ENCODE results near the gene SH3PXD2B.

The SH3PXD2B gene

DNA sequence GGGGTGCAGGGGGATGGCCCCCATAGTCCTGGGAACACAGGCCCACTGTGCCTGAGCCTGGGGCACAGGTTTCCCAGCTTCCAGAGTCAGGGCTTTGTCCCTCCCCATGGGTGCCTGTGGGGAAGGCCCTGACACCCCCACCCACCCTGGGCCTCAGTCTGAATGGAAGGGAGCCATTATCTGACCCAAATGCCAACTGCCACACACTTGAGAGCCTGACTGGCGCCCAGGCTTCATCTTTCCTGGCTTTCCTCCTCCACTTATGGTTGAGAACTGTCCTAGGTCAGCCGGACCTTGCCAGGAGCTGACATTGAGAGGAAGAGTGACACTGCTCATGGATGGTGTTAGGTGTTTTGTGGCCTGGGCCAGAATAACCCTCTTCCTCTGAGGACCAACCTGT lies 24.0 kb downstream of the SH3PXD2B start:
- FAIRE-seq (no peak), DNase-seq (ENCODE audit: insufficient read length) (no peak)
- no peak for TF ChIP-seq POLR2A (IDR thresholded peaks at IDR 0.05; ENCODE audit: low read depth, low read length)
- no peak for TF ChIP-seq TAF1 (IDR thresholded peaks at IDR 0.05; ENCODE audit: borderline replicate concordance, low read depth, low read length)
- no peak for TF ChIP-seq POLR2AphosphoS5 (IDR thresholded peaks at IDR 0.05; ENCODE audit: low read depth, low read length)

DNA sequence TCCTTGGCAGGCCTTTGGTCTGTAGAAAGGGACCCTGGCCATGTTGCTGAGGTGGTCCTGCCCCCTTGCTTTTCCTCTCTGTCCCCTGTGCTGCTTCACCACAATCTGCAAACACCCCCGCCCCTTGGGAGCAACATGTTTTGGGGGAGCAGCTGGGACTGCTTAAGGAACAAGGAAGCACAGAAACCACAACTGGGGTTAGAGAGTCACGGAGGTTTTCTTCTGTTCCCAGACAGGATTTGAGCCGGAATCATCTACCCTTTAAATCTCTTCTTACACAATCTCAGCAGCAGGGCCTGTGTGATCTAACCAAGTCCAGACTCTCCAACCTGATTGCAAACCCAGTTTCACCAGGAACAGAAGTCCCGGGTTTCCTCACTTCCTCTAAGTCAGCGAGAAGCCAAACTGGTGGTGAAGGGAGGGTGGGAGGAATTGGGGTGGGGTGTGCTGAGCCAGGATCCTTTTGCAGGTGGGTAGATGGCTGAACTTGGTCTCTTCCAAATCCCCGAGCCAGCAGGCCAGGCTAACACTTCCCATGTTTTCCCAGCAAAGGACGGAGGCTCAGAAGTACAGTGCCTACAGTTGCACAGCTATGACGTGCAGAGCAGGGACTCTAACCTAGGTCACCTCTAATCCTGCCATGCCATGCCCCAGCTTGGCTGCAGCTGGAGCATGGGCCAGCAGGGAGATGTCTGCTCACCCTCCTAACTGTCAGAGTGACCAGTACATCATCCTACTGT lies 25.0 kb downstream of the SH3PXD2B start:
- no peak for FAIRE-seq
- no peak for DNase-seq (ENCODE audit: insufficient read length)
- TF ChIP-seq POLR2A (IDR thresholded peaks at IDR 0.05; ENCODE audit: low read depth, low read length): no peak
- no peak for TF ChIP-seq TAF1 (IDR thresholded peaks at IDR 0.05; ENCODE audit: borderline replicate concordance, low read depth, low read length)
- TF ChIP-seq POLR2AphosphoS5 (IDR thresholded peaks at IDR 0.05; ENCODE audit: low read depth, low read length): no peak

- no peak for DNase-seq (ENCODE audit: insufficient read length)
- no peak for FAIRE-seq
- TF ChIP-seq POLR2AphosphoS5 (IDR thresholded peaks at IDR 0.05; ENCODE audit: low read depth, low read length): no peak
Observed at GRCh38 chr5:172428224-172429166, 25.8 kb downstream of the SH3PXD2B start.

- FAIRE-seq (no peak), DNase-seq (ENCODE audit: insufficient read length) (no peak)
Observed at GRCh38 chr5:172427202-172427601, 27.1 kb downstream of the SH3PXD2B start.

DNA sequence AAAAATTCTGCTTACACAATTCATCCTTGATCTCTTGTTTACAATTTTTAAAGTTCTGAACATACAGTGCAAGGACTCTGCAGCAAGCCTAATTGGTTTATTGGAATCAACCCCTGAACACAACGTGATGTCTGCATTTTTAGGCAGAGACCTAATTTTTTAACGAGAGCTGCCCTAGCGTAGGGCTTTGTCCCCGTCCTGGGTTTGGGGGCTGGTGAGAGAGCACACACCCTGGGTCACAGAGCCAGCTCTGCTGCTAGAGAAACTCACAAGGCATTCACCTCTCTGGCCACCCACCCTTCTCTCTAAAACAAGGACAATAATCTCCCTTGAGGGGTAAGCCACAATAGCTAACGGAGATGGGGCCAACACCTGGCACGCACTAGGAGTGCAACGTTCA lies 28.2 kb downstream of the SH3PXD2B start:
- DNase-seq (ENCODE audit: insufficient read length) (no peak), FAIRE-seq (no peak)
- TF ChIP-seq POLR2AphosphoS5 (IDR thresholded peaks at IDR 0.05; ENCODE audit: low read depth, low read length) (no peak), TAF1 (IDR thresholded peaks at IDR 0.05; ENCODE audit: borderline replicate concordance, low read depth, low read length) (no peak), POLR2A (IDR thresholded peaks at IDR 0.05; ENCODE audit: low read depth, low read length) (no peak)

More at GRCh38 chr5:172427202-172427601, 27.1 kb downstream of the SH3PXD2B start:
- TF ChIP-seq POLR2AphosphoS5 (IDR thresholded peaks at IDR 0.05; ENCODE audit: low read depth, low read length) (no peak), POLR2A (IDR thresholded peaks at IDR 0.05; ENCODE audit: low read depth, low read length) (no peak), TAF1 (IDR thresholded peaks at IDR 0.05; ENCODE audit: borderline replicate concordance, low read depth, low read length) (no peak)

- DNase-seq (ENCODE audit: insufficient read length) (no peak), FAIRE-seq (no peak)
- TF ChIP-seq TAF1 (IDR thresholded peaks at IDR 0.05; ENCODE audit: borderline replicate concordance, low read depth, low read length) (no peak), POLR2AphosphoS5 (IDR thresholded peaks at IDR 0.05; ENCODE audit: low read depth, low read length) (no peak), POLR2A (IDR thresholded peaks at IDR 0.05; ENCODE audit: low read depth, low read length) (no peak)
Observed at GRCh38 chr5:172425402-172425801, 28.9 kb downstream of the SH3PXD2B start.

DNA sequence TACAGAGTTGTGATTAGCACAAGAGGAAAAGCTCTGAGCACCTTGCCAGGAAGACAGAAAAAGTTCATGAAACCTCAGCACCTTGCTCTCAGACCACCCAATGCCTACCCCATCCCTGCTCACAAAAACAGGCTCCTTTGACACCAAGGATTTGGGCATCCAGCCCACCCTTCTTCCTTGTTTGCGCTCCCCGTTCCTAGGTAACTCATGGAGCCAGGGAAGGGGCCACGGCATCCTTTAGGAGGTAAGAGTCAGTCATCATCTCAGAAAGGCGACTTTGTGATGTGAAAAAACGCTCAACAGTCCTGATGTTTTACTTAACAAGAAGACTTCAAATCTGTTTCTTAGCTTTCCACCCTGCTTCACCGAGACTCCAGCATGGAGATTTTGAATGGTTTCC lies 29.5 kb downstream of the SH3PXD2B start:
- TF ChIP-seq POLR2A (IDR thresholded peaks at IDR 0.05; ENCODE audit: low read depth, low read length) (no peak), TAF1 (IDR thresholded peaks at IDR 0.05; ENCODE audit: borderline replicate concordance, low read depth, low read length) (no peak), POLR2AphosphoS5 (IDR thresholded peaks at IDR 0.05; ENCODE audit: low read depth, low read length) (no peak)
- no peak for FAIRE-seq
- no peak for DNase-seq (ENCODE audit: insufficient read length)

- TF ChIP-seq TAF1 (IDR thresholded peaks at IDR 0.05; ENCODE audit: borderline replicate concordance, low read depth, low read length) (no peak), POLR2AphosphoS5 (IDR thresholded peaks at IDR 0.05; ENCODE audit: low read depth, low read length) (no peak), POLR2A (IDR thresholded peaks at IDR 0.05; ENCODE audit: low read depth, low read length) (no peak)
- DNase-seq (ENCODE audit: insufficient read length) (no peak), FAIRE-seq (no peak)
Observed at GRCh38 chr5:172424111-172424490, 30.2 kb downstream of the SH3PXD2B start.

- TF ChIP-seq TAF1 (IDR thresholded peaks at IDR 0.05; ENCODE audit: borderline replicate concordance, low read depth, low read length) (no peak), POLR2A (IDR thresholded peaks at IDR 0.05; ENCODE audit: low read depth, low read length) (no peak), POLR2AphosphoS5 (IDR thresholded peaks at IDR 0.05; ENCODE audit: low read depth, low read length) (no peak)
- DNase-seq (ENCODE audit: insufficient read length) (no peak), FAIRE-seq (no peak)
Observed at GRCh38 chr5:172423379-172424110, 30.8 kb downstream of the SH3PXD2B start.

DNA sequence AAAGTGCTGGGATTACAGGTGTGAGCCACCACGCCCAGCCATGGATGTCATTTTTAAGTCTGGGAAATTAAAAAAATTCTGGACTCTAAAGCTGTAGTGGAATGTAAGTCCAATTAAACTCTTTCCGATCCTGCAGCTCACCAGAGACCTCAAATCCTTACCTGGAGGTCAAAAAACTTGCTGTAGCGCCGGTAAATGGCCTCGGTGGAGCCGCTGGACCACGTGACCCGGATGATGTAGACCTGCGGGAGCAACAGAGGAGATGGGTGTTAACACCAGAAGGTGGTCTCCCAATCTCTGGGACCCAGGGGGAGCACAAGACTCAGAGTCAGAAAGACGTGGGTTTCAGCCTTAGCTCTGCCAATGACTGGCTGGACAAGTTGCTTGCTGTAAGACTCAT lies 32.1 kb downstream of the SH3PXD2B start:
- TF ChIP-seq TAF1 (IDR thresholded peaks at IDR 0.05; ENCODE audit: borderline replicate concordance, low read depth, low read length) (no peak), POLR2AphosphoS5 (IDR thresholded peaks at IDR 0.05; ENCODE audit: low read depth, low read length) (no peak), POLR2A (IDR thresholded peaks at IDR 0.05; ENCODE audit: low read depth, low read length) (no peak)
- FAIRE-seq (no peak), DNase-seq (ENCODE audit: insufficient read length) (no peak)

DNA sequence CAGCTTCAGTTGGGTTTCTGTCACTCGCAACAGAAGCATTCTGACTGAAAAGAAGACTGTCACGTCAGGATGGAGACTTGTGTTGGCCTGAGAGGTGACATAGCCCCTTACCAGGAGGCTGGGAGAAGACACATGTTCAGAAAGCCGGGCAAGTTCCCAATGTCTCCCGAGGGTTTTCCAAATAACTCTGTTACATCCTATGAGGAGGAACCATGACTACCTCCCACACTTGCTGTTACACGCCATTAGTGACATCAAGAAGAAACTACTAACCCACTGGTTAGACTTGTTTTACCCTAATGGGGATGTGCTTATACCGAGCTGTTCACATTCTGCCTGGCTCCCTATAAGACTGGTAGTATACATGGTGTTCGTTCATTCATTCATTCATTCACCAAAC lies 33.3 kb downstream of the SH3PXD2B start:
- FAIRE-seq (no peak), DNase-seq (ENCODE audit: insufficient read length) (no peak)
- TF ChIP-seq TAF1 (IDR thresholded peaks at IDR 0.05; ENCODE audit: borderline replicate concordance, low read depth, low read length) (no peak), POLR2A (IDR thresholded peaks at IDR 0.05; ENCODE audit: low read depth, low read length) (no peak), POLR2AphosphoS5 (IDR thresholded peaks at IDR 0.05; ENCODE audit: low read depth, low read length) (no peak)

Data from GM12892 (cell line).